ENCODE data around the gene VWF.

Gene VWF

DNA sequence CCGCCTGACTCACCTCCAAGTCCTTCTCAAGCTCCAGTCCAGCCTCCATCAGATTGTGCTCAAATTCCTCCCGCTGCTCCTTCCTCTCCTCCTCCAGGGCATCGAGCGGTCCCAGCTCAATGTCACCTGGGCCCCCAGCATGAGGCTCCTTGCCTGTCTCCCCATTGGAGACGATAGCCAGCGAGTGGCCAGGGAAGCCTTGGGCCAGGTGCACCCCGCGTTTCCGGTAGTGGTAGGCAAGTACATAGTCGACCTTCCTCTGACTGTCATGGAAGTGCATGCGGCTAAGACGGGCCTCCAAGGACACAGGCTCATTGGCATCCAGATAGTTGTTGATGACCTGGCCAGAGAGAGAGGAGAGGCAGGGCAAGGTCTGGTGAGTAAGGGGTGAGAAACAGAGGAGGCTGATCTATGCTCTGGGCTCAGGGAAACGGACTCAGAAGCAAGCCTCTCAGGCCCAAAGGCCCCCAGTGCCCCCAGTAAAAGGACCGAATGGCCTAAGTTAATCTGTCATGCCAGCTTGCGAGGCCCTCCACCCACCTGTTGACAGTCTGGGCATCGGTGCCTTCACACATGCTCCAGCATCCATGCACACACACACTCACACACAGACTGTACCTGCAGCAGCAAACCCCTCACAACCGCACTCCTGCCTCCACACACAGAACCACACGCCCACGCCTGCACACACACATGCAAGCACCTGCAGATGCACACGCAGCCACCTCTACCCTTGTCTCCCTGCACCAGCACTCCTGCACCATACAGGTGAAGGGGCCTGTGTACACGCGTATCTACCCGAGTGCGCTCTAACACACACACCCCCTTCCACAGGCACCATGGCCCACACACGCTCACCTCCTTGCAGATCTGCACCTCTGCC is 203.2 kb downstream of the VWF start:
- TF ChIP-seq, protein P1, sequence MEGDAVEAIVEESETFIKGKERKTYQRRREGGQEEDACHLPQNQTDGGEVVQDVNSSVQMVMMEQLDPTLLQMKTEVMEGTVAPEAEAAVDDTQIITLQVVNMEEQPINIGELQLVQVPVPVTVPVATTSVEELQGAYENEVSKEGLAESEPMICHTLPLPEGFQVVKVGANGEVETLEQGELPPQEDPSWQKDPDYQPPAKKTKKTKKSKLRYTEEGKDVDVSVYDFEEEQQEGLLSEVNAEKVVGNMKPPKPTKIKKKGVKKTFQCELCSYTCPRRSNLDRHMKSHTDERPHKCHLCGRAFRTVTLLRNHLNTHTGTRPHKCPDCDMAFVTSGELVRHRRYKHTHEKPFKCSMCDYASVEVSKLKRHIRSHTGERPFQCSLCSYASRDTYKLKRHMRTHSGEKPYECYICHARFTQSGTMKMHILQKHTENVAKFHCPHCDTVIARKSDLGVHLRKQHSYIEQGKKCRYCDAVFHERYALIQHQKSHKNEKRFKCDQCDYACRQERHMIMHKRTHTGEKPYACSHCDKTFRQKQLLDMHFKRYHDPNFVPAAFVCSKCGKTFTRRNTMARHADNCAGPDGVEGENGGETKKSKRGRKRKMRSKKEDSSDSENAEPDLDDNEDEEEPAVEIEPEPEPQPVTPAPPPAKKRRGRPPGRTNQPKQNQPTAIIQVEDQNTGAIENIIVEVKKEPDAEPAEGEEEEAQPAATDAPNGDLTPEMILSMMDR (IDR thresholded peaks at IDR 0.05; ENCODE audit: low read depth, low read length) = no peak
- no peak for DNase-seq (ENCODE audit: extremely low read depth, low read depth)

DNA sequence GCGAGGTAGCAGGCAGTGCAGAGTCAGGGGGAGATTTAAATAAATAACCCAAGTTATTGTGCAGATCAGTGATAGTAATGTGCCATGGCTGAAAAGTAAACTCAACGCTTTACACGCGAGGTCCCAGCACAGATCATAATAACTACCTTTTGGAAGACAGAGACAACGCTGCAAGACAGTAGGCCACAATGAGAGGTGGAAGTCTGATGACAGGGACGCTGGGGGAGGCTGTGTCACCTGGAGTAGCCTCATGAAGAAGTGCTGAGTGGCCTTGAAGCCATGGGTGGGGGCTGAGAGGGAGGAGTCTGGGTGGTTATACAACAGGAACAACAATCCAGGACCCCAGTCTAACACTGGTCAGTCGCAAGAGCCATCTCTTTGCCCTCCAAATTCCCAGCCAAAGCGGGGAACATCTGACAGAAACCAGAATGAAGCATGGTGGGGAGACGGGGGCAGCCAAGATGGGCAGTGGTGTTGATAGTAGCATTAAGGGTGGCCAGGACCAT is 207.6 kb downstream of the VWF start:
- DNase-seq (ENCODE audit: extremely low read depth, low read depth) = no peak
- TF ChIP-seq, protein P1 (IDR thresholded peaks at IDR 0.05; ENCODE audit: low read depth, low read length) = no peak

DNA sequence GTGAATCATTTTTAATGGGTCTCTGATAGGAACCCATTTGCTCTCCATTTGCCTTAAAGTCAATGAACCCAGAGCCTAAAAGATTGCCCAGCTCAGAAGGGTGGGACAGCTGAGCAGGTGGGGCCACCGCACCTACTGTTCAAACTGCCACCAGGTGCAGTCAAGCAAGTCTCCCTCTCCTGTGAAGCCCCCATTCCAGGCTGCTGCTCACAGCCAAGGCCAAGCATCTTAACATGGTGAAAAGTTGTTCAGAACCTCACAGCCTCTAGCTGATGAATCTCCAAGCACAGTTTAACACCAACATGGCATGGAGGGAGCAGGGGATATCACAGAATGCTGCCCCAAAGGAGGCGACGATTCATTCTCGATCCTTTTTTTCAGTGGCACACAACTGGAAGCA is 209.0 kb downstream of the VWF start:
- TF ChIP-seq, protein P1 (IDR thresholded peaks at IDR 0.05; ENCODE audit: low read depth, low read length) = no peak
- no peak for DNase-seq (ENCODE audit: extremely low read depth, low read depth)

DNA sequence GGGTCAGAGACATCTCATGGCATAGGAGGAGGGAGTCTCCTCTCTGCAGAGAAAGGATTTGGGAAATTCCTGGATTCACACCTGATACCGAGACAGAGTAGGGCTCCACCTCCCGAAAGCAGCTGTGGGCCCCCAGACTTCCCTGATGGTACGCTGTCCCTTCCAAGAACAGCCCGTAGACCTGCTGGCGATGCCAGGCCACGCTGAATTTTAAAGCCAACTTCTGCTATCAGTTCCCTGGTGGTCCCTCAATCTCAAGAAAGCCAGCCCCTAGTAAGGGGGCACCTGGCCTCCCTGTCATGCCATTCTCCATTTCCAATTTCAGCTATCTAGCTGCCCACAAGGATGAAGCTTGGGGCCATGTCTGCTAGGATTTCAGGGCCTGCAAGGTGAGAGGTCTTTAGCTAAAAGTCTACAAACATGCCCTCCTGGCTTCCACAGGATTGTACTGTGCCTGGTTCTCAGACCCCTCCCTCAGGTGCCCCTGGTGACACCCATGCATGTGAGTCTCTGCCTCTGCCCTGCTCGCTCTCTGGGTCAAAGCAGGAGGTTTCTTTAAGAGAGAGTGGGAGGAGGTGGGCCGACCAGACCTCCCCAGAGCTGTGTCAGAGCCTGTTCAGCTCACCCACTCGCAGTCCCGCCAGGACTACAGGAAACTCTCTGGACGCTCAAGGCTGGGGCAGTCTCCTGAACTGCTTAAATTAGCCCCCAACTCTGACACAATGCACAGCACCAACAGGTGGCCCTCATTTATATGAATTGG is 209.9 kb downstream of the VWF start:
- DNase-seq (ENCODE audit: extremely low read depth, low read depth) = no peak
- TF ChIP-seq, protein P1 (IDR thresholded peaks at IDR 0.05; ENCODE audit: low read depth, low read length) = no peak

DNA sequence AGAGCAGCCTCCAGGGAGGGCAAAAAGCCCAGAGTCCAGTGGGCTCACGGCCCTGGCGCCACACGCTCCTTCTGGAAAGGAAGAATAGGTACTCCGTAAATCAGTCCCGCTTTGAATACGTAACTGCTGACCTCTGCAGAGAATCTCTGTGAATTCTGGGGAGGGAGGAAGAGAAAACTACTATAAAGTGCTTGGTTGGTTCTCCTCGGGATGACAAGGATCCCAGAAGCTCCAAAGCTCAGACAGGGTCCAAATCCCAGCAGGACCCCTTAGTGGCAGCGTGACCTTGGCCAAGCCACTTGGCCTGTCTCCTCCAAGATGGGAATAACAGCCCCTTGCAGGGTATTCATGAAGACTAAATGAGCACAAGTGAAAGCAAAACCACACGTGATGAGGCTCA is 211.1 kb downstream of the VWF start:
- TF ChIP-seq, protein P1 (IDR thresholded peaks at IDR 0.05; ENCODE audit: low read depth, low read length) = no peak
- no peak for DNase-seq (ENCODE audit: extremely low read depth, low read depth)

DNA sequence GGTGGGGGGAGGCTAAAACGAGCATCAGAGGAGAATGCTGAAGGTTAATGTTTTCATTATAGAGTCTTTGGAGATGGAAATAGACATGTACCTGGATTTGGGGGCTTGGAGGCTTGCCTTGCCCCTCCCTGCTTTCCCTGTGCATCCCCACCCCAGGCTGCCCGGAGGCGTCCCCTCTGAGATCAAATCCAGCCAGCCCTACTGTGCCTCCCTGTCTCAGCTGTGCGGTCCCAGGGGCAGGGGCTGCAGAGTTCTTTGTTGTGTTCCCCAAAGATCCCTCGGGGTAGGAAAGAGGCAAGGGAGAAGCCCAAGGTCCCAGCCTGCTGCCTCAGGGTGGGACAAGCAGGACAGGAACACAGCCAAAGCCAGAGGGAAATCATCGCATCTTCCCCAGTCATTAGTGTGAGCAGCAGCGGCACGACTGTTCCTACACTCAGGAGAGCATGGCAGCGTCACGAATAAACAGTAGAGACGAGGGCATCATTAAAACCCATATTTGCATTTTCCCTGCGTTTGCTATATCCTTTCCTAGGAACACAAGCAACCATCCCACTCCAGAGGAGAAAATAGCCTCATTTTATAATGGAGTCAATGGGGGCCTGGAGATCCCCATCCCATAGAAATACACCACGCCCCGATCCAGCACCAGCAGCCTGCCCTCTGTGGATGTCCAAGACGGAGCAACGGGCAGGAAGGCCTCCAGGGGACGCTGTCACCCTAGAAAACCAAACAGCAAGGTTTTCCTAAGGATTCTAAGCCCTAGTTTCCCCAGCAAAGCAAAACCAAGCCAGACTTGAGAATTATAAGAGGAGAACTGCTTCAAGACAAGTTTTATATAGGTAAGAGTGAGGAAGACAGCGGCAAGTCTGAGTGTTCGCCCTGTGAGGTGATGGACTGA is 211.8 kb downstream of the VWF start:
- DNase-seq (ENCODE audit: extremely low read depth, low read depth) = no peak
- TF ChIP-seq, protein P1 (IDR thresholded peaks at IDR 0.05; ENCODE audit: low read depth, low read length) = peak; percentile 18

Measured in AG09319 (cell line).